GM23338 (cell line): Measurements from ENCODE around the gene C10orf53. TPM values are rescaled to one million over a fixed set of nuclear protein-coding genes. Genes with fewer than 3 reads are reported as not detected.

Experiments used
- ATAC-seq: fragments of 200-7000 bp; cut with Tn5 transposase; 3 replicates; pipeline ENCODE4 v1.9.1; 2020
- DNase-seq: peaks from one replicate; pipeline ENCODE4 v3.0.0-alpha.2; 2015; ENCODE audit warnings: low spot score
- H2AFZ ChIP-seq: fragments of 200-600 bp; sonication (generic); 2 replicates; pipeline ENCODE4 v1.8.0; 2016; ENCODE audit warnings: antibody characterized with exemption, mild to moderate bottlenecking, moderate library complexity
- H3F3A ChIP-seq: fragments of 200-600 bp; sonication (generic); replicated peaks from 2 replicates; pipeline ENCODE4 v1.8.0; 2017; ENCODE audit warnings: antibody characterized with exemption, mixed run types, low read depth
- H3K27ac ChIP-seq: fragments of 200-600 bp; sonication (generic); 2 replicates; pipeline ENCODE4 v1.6.1; 2016; ENCODE audit warnings: low read depth
- H3K27me3 ChIP-seq: fragments of 200-600 bp; sonication (generic); 2 replicates; pipeline ENCODE4 v1.8.0; 2016; ENCODE audit warnings: mild to moderate bottlenecking, mixed run types, moderate library complexity; ENCODE audit not compliant: insufficient read depth
- H3K36me3 ChIP-seq: fragments of 200-600 bp; sonication (generic); 2 replicates; pipeline ENCODE4 v1.8.0; 2016; ENCODE audit warnings: mild to moderate bottlenecking; ENCODE audit not compliant: insufficient read depth
- H3K4me1 ChIP-seq: fragments of 200-600 bp; sonication (generic); 2 replicates; pipeline ENCODE4 v1.8.0; 2016; ENCODE audit warnings: mild to moderate bottlenecking, moderate library complexity; ENCODE audit not compliant: insufficient read depth
- H3K4me2 ChIP-seq: fragments of 200-600 bp; sonication (generic); 2 replicates; pipeline ENCODE4 v1.7.1; 2017; ENCODE audit warnings: mixed run types
- H3K4me3 ChIP-seq: fragments of 200-600 bp; sonication (generic); 2 replicates; pipeline ENCODE4 v1.6.1; 2016; ENCODE audit warnings: mixed run types
- H3K79me2 ChIP-seq: fragments of 200-600 bp; sonication (generic); replicated peaks from 2 replicates; pipeline ENCODE4 v1.8.0; 2017; ENCODE audit warnings: mild to moderate bottlenecking; ENCODE audit not compliant: insufficient read depth
- H3K9me2 ChIP-seq: fragments of 200-600 bp; sonication (generic); 2 replicates; pipeline ENCODE4 v1.8.0; 2017; ENCODE audit not compliant: insufficient read depth
- H4K20me1 ChIP-seq: fragments of 200-600 bp; sonication (generic); replicated peaks from 2 replicates; pipeline ENCODE4 v1.8.0; 2017; ENCODE audit warnings: mild to moderate bottlenecking; ENCODE audit not compliant: insufficient read depth
- H3K27ac Mint-ChIP-seq: 2 replicates; pipeline ENCODE4 v1.8.0; 2020; ENCODE audit warnings: inconsistent platforms, mild to moderate bottlenecking, moderate library complexity, mixed read lengths
- H3K27me3 Mint-ChIP-seq: 3 replicates; pipeline ENCODE4 v1.8.0; 2022; ENCODE audit warnings: low read depth, mild to moderate bottlenecking, moderate library complexity, mixed read lengths, inconsistent platforms; ENCODE audit not compliant: insufficient read depth, poor library complexity
- H3K36me3 Mint-ChIP-seq: 3 replicates; pipeline ENCODE4 v1.8.0; 2021; ENCODE audit warnings: low read depth, mild to moderate bottlenecking, inconsistent platforms, moderate library complexity, mixed read lengths
- H3K4me1 Mint-ChIP-seq: 3 replicates; pipeline ENCODE4 v1.8.0; 2020; ENCODE audit warnings: mild to moderate bottlenecking, inconsistent platforms, mixed read lengths
- H3K4me3 Mint-ChIP-seq: 3 replicates; pipeline ENCODE4 v1.8.0; 2021; ENCODE audit warnings: moderate library complexity, mild to moderate bottlenecking, inconsistent platforms, mixed read lengths
- H3K9me3 Mint-ChIP-seq: 3 replicates; pipeline ENCODE4 v1.8.0; 2020; ENCODE audit warnings: moderate library complexity, mild to moderate bottlenecking, inconsistent platforms, mixed read lengths
- CREB1 ChIP-seq: fragments of 250-450 bp; sonication (Bioruptor Pico); IDR thresholded peaks from 2 replicates; pipeline ENCODE4 v1.5.0; 2020; ENCODE audit warnings: low read depth, mild to moderate bottlenecking, moderate library complexity
- CTCF ChIP-seq, 2 experiments: fragments of 200-600 bp in 1 of 2; sonication (generic) in 1 of 2; conservative IDR thresholded peaks; 2 replicates each; pipeline versions ENCODE4 v1.5.1 to v1.6.1; 2016 to 2017; ENCODE audit warnings: antibody characterized with exemption in 2 of 2, low read depth in 2 of 2, mild to moderate bottlenecking in 2 of 2, moderate library complexity in 1 of 2
- ETS1 ChIP-seq: IDR thresholded peaks from 2 replicates; pipeline ENCODE4 v1.6.1; 2016; ENCODE audit warnings: antibody characterized with exemption
- EZH2 ChIP-seq: fragments of 200-600 bp; sonication (generic); IDR thresholded peaks from one replicate; pipeline ENCODE4 v1.8.0; 2017; ENCODE audit warnings: antibody characterized with exemption, mild to moderate bottlenecking, low read depth; ENCODE audit not compliant: unreplicated experiment
- EZH2phosphoT487 ChIP-seq: fragments of 200-600 bp; sonication (generic); IDR thresholded peaks from one replicate; pipeline ENCODE4 v1.8.1; 2018; ENCODE audit warnings: antibody characterized with exemption; ENCODE audit not compliant: unreplicated experiment
- JUNB ChIP-seq: IDR thresholded peaks from one replicate; pipeline ENCODE4 v1.6.1; 2016; ENCODE audit warnings: antibody characterized with exemption; ENCODE audit not compliant: unreplicated experiment
- NANOG ChIP-seq: IDR thresholded peaks from 2 replicates; pipeline ENCODE4 v1.6.1; 2016; ENCODE audit warnings: antibody characterized with exemption, borderline replicate concordance
- POLR2AphosphoS5 ChIP-seq: IDR thresholded peaks from 2 replicates; pipeline ENCODE4 v1.6.1; 2016; ENCODE audit warnings: antibody characterized with exemption, low read depth
- REST ChIP-seq: IDR thresholded peaks from one replicate; pipeline ENCODE4 v1.6.1; 2018; ENCODE audit warnings: antibody characterized with exemption; ENCODE audit not compliant: unreplicated experiment
- STAT1 ChIP-seq: IDR thresholded peaks from one replicate; pipeline ENCODE4 v1.6.1; 2016; ENCODE audit warnings: antibody characterized with exemption; ENCODE audit not compliant: unreplicated experiment
- ZNF114 ChIP-seq: fragments of 250-450 bp; sonication (Bioruptor Pico); IDR thresholded peaks from 2 replicates; pipeline ENCODE4 v1.5.0; 2020; ENCODE audit warnings: mild to moderate bottlenecking, moderate library complexity
- ZNF331 ChIP-seq: fragments of 250-450 bp; sonication (Bioruptor Pico); IDR thresholded peaks from 2 replicates; pipeline ENCODE4 v1.5.0; 2020; ENCODE audit warnings: low read depth, mild to moderate bottlenecking, moderate library complexity
- ZNF462 ChIP-seq: fragments of 250-450 bp; sonication (Bioruptor Pico); IDR thresholded peaks from 2 replicates; pipeline ENCODE4 v1.5.0; 2020; ENCODE audit warnings: mild to moderate bottlenecking, moderate library complexity
- polyA plus RNA-seq: library from polyadenylated mRNA; unstranded; fragments of >200 nt; fragmentation: Nextera tagmentation; extraction: Ambion mirVana; gene quantifications from 2 replicates; pipeline ENCODE4 v1.2.1, GENCODE V29; 2016
- total RNA-seq: library from RNA; depleted of rRNA; stranded (reverse); fragments of >200 nt; shearing (Covaris generic); gene quantifications from 2 replicates; pipeline ENCODE4 v1.2.3, GENCODE V29; 2014

The C10orf53 gene
- total and polyA plus RNA-seq, 2 experiments from 2014 or later = not detected

GRCh38 chr10:49657606-49658005 lies 21.8 kb upstream of the C10orf53 start:
- no peak for TF ChIP-seq EZH2
- TF ChIP-seq ETS1 = no peak
- no peak for TF ChIP-seq POLR2AphosphoS5
- TF ChIP-seq ZNF114 (CRISPR knock-in tag) = no peak
- TF ChIP-seq NANOG = no peak
- TF ChIP-seq CTCF (conservative IDR thresholded peaks at IDR 0.05; ENCODE audit: low read depth in 2 of 2) = no peak
- no peak for TF ChIP-seq CREB1 (CRISPR knock-in tag)
- TF ChIP-seq STAT1 = no peak
- TF ChIP-seq JUNB = no peak
- TF ChIP-seq ZNF331 (CRISPR knock-in tag) = no peak
- no peak for TF ChIP-seq REST
- no peak for TF ChIP-seq EZH2phosphoT487
- no peak for TF ChIP-seq ZNF462 (CRISPR knock-in tag)
- Histone ChIP-seq H4K20me1 (no peaks in the 10 kb centered on the region; the same call in 1 of the 2 replicates), H3K9me2 (no peaks in the 10 kb centered on the region), H3K27me3 (no peaks in the 10 kb centered on the region), H3K4me1 (no peaks in the 10 kb centered on the region; the same call in 1 of the 2 replicates), H2AFZ (no peak overlapping the region), H3K4me2 (no peak overlapping the region), H3K4me3 (no peak overlapping the region), H3F3A (no peaks in the 10 kb centered on the region), H3K36me3 (peaks cover 8% of the 10 kb centered on the region; the same call in 1 of the 2 replicates), H3K79me2 (no peaks in the 10 kb centered on the region), H3K27ac (no peak overlapping the region)
- no peak for ATAC-seq
- Mint-ChIP-seq H3K36me3 (peaks cover 8% of the 10 kb centered on the region; the same call in 1 of the 3 replicates), H3K27me3 (peaks cover 10% of the 10 kb centered on the region), H3K9me3 (peaks cover 16% of the 10 kb centered on the region), H3K27ac (no peak overlapping the region), H3K4me3 (no peak overlapping the region), H3K4me1 (peaks cover 7% of the 10 kb centered on the region; the same call in 2 of the 3 replicates)
- DNase-seq = no peak
